ENCODE measurements around the gene NHS.

DNA sequence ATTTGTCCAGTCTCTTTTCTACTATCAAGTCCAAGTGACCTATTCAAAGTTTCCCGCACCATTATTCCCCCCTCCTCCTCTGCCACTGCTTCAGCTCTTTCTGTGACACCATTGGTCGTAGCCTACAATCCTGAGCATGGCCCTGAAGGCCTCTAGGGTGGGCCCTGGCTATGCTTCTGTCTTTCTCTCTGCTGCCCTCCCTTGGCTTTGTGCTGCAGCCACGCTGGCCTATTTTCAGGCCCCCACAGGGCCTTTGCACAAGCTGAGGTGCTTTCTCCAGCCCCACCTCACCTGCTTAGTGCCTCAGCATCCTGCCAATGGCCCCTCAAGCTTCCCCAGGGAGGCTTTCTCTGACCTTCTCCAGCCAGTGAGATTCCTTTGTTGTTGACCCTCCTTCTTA is 156.5 kb downstream of the NHS start:
- TF ChIP-seq, protein P1, sequence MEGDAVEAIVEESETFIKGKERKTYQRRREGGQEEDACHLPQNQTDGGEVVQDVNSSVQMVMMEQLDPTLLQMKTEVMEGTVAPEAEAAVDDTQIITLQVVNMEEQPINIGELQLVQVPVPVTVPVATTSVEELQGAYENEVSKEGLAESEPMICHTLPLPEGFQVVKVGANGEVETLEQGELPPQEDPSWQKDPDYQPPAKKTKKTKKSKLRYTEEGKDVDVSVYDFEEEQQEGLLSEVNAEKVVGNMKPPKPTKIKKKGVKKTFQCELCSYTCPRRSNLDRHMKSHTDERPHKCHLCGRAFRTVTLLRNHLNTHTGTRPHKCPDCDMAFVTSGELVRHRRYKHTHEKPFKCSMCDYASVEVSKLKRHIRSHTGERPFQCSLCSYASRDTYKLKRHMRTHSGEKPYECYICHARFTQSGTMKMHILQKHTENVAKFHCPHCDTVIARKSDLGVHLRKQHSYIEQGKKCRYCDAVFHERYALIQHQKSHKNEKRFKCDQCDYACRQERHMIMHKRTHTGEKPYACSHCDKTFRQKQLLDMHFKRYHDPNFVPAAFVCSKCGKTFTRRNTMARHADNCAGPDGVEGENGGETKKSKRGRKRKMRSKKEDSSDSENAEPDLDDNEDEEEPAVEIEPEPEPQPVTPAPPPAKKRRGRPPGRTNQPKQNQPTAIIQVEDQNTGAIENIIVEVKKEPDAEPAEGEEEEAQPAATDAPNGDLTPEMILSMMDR (IDR thresholded peaks at IDR 0.05), result no peak
- TF ChIP-seq POLR2A (IDR thresholded peaks at IDR 0.05), result no peak
